ENCODE results near the gene YKT6.

Gene YKT6

DNA sequence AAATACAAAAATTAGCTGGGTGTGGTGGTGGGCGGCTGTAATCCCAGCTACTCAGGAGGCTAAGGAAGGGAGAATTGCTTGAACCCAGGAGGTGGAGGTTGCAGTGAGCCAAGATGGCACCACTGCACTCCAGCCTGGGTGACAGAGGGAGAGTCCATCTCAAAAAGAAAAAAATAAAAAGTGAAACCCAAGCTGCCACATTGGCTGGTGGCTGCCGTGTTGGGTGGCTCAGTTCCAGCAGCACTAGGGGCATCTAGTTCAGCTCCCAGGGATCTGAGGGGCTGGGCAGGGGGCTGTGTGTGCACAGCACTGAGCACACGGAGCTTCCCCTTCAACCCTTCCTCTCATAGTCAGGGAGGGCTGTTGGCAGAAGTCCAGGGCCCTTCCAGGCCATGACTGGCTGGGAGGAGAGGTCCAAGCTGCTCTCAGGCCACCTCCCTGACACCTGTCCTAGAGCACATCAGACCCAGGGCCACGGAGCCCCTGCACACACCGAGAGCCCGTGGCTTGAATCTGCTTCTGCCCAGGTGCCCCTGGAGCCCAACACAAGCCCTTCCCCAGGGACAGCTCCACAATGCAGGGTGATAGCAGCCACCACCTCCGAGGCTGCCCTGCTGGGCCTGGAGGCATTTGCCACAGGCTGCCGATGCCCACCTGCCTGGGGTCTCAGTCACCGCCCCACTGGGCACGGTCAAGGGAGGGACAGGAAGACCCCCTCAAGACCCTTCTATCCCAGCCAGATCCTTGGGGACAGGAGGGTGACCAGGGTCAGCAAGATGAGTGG lies 47.3 kb downstream of the YKT6 start:
- no peak overlapping the region for H3K4me3 ChIP-seq (ENCODE audit: low read depth, low read length)
- DNase-seq (ENCODE audit: low read depth): no peak
- TF ChIP-seq, protein P1, sequence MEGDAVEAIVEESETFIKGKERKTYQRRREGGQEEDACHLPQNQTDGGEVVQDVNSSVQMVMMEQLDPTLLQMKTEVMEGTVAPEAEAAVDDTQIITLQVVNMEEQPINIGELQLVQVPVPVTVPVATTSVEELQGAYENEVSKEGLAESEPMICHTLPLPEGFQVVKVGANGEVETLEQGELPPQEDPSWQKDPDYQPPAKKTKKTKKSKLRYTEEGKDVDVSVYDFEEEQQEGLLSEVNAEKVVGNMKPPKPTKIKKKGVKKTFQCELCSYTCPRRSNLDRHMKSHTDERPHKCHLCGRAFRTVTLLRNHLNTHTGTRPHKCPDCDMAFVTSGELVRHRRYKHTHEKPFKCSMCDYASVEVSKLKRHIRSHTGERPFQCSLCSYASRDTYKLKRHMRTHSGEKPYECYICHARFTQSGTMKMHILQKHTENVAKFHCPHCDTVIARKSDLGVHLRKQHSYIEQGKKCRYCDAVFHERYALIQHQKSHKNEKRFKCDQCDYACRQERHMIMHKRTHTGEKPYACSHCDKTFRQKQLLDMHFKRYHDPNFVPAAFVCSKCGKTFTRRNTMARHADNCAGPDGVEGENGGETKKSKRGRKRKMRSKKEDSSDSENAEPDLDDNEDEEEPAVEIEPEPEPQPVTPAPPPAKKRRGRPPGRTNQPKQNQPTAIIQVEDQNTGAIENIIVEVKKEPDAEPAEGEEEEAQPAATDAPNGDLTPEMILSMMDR (conservative IDR thresholded peaks at IDR 0.05; ENCODE audit: low read depth, low read length): no peak

- no peak for DNase-seq (ENCODE audit: low read depth)
- TF ChIP-seq, protein P1 (conservative IDR thresholded peaks at IDR 0.05; ENCODE audit: low read depth, low read length): no peak
- no peak overlapping the region for H3K4me3 ChIP-seq (ENCODE audit: low read depth, low read length)
Measured at GRCh38 chr7:44249639-44250234, 49.0 kb downstream of the YKT6 start.

GRCh38 chr7:44251269-44251668 lies 50.5 kb downstream of the YKT6 start:
- no peak for DNase-seq (ENCODE audit: low read depth)
- TF ChIP-seq, protein P1 (conservative IDR thresholded peaks at IDR 0.05; ENCODE audit: low read depth, low read length): no peak
- H3K4me3 ChIP-seq (ENCODE audit: low read depth, low read length): no peak overlapping the region

GRCh38 chr7:44251881-44252280 lies 51.1 kb downstream of the YKT6 start:
- no peak overlapping the region for H3K4me3 ChIP-seq (ENCODE audit: low read depth, low read length)
- TF ChIP-seq, protein P1 (conservative IDR thresholded peaks at IDR 0.05; ENCODE audit: low read depth, low read length): no peak
- DNase-seq (ENCODE audit: low read depth): no peak

- H3K4me3 ChIP-seq (ENCODE audit: low read depth, low read length): no peak overlapping the region
- TF ChIP-seq, protein P1 (conservative IDR thresholded peaks at IDR 0.05; ENCODE audit: low read depth, low read length): no peak
- DNase-seq (ENCODE audit: low read depth): no peak
Measured at GRCh38 chr7:44256459-44256858, 55.7 kb downstream of the YKT6 start.

GRCh38 chr7:44257213-44257612 lies 56.4 kb downstream of the YKT6 start:
- no peak for DNase-seq (ENCODE audit: low read depth)
- no peak overlapping the region for H3K4me3 ChIP-seq (ENCODE audit: low read depth, low read length)
- TF ChIP-seq, protein P1 (conservative IDR thresholded peaks at IDR 0.05; ENCODE audit: low read depth, low read length): no peak
